GM12878 (cell line): ENCODE measurements around the gene OXCT2. TPM values are rescaled to one million over a fixed set of nuclear protein-coding genes. Genes with fewer than 3 reads are reported as not detected.
A peak's percentile ranks its signal among the peaks of the same experiment; 100 is the strongest.

ENCODE experiments used
- BCL3 ChIP-seq: IDR thresholded peaks from 2 replicates; pipeline ENCODE4 v1.6.1; 2011; ENCODE audit warnings: borderline replicate concordance, low read depth, mild to moderate bottlenecking, moderate library complexity, low read length; ENCODE audit not compliant: insufficient read depth, poor library complexity, severe bottlenecking
- BMI1 ChIP-seq: fragments of 450-650 bp; IDR thresholded peaks from 2 replicates; pipeline ENCODE4 v1.6.1; 2016; ENCODE audit warnings: mild to moderate bottlenecking, moderate library complexity, borderline replicate concordance
- CEBPB ChIP-seq, 2 experiments: fragments of 150-350 bp in 1 of 2; IDR thresholded peaks; 2 replicates each; pipeline ENCODE4 v1.6.1; 2012 to 2014; ENCODE audit warnings: low read depth in 2 of 2, low read length in 2 of 2, borderline replicate concordance in 1 of 2, inconsistent platforms in 1 of 2
- CHD2 ChIP-seq: IDR thresholded peaks from 2 replicates; pipeline ENCODE4 v1.6.1; 2011; ENCODE audit warnings: low read depth, low read length, improper control_type of control experiment, borderline replicate concordance
- EP300 ChIP-seq, 2 experiments: fragments of 150-350 bp in 1 of 2; IDR thresholded peaks; 2 replicates each; pipeline ENCODE4 v1.6.1; 2011 to 2012; ENCODE audit warnings: low read depth in 2 of 2, low read length in 2 of 2, borderline replicate concordance in 1 of 2, improper control_type of control experiment in 1 of 2, inconsistent platforms in 1 of 2; ENCODE audit not compliant: control insufficient read depth in 1 of 2
- GATAD2B ChIP-seq: fragments of 450-650 bp; conservative IDR thresholded peaks from 2 replicates; pipeline ENCODE4 v1.6.1; 2017; ENCODE audit warnings: low read depth, mild to moderate bottlenecking, moderate library complexity
- LARP7 ChIP-seq: fragments of 450-650 bp; IDR thresholded peaks from 2 replicates; pipeline ENCODE4 v1.6.1; 2017; ENCODE audit warnings: mild to moderate bottlenecking
- MTA3 ChIP-seq: IDR thresholded peaks from 2 replicates; pipeline ENCODE4 v1.6.1; 2012; ENCODE audit warnings: low read length, inconsistent platforms, borderline replicate concordance
- MXI1 ChIP-seq: fragments of 150-350 bp; IDR thresholded peaks from 2 replicates; pipeline ENCODE4 v1.6.1; 2011; ENCODE audit warnings: low read depth, mild to moderate bottlenecking, inconsistent platforms, low read length, improper control_type of control experiment
- POU2F2 ChIP-seq: IDR thresholded peaks from 3 replicates; pipeline ENCODE4 v1.6.1; 2011; ENCODE audit warnings: low read depth, mild to moderate bottlenecking, low read length, borderline replicate concordance
- RAD51 ChIP-seq: fragments of 450-650 bp; IDR thresholded peaks from 2 replicates; pipeline ENCODE4 v1.6.1; 2016; ENCODE audit warnings: moderate library complexity, mild to moderate bottlenecking, inconsistent platforms
- RCOR1 ChIP-seq: conservative IDR thresholded peaks from 2 replicates; pipeline ENCODE4 v1.6.1; 2012; ENCODE audit warnings: low read depth, low read length, improper control_type of control experiment
- SMC3 ChIP-seq: IDR thresholded peaks from 2 replicates; pipeline ENCODE4 v1.6.1; 2011; ENCODE audit warnings: low read length, improper control_type of control experiment, borderline replicate concordance
- STAT3 ChIP-seq: IDR thresholded peaks from 2 replicates; pipeline ENCODE4 v1.6.1; 2011; ENCODE audit warnings: low read depth, low read length, improper control_type of control experiment
- TAF1 ChIP-seq: IDR thresholded peaks from 2 replicates; pipeline ENCODE4 v1.6.1; 2011; ENCODE audit warnings: mild to moderate bottlenecking, low read depth, low read length, borderline replicate concordance
- YBX1 ChIP-seq: fragments of 450-650 bp; IDR thresholded peaks from 2 replicates; pipeline ENCODE4 v1.6.1; 2016; ENCODE audit warnings: antibody characterized with exemption
- YY1 ChIP-seq: IDR thresholded peaks from 2 replicates; pipeline ENCODE4 v1.6.1; 2011; ENCODE audit warnings: low read depth, mild to moderate bottlenecking, low read length
- polyA plus RNA-seq, 11 experiments: library from polyadenylated mRNA; depleted of rRNA in 4 of 11; unstranded in 6 of 11; stranded (reverse) in 5 of 11; fragments of >200 nt; fragmentation: Nextera tagmentation in 4 of 11; fragmentation: Illumina TruSeq in 1 of 11; extraction: Ambion mirVana in 4 of 11; extraction: Trizol in 1 of 11; gene quantifications; 1 replicate in 1 of 11; 2 replicates in 10 of 11; pipeline versions ENCODE4 v1.2.1 to v1.2.3, GENCODE V29; 2011 to 2016; ENCODE audit warnings: inconsistent platforms in 2 of 11, missing spikeins in 2 of 11, low read depth in 1 of 11
- total RNA-seq, 4 experiments: library from RNA; depleted of rRNA in 3 of 4; stranded (reverse); fragments of >200 nt in 3 of 4; fragmentation: Illumina TruSeq in 1 of 4; extraction: Trizol in 1 of 4; gene quantifications; 2 replicates each; pipeline versions ENCODE4 v1.2.1 to v1.2.3, GENCODE V29; 2013 to 2021
- TF ChIP-seq, protein P1 (sequence below): fragments of 450-650 bp; formaldehyde crosslinking; IDR thresholded peaks from 2 replicates; pipeline ENCODE4 v1.4.0; 2022; ENCODE audit warnings: mild to moderate bottlenecking, moderate library complexity
- TF ChIP-seq, protein P2 (sequence below): fragments of 450-650 bp; IDR thresholded peaks from 2 replicates; pipeline ENCODE4 v1.6.1; 2018; ENCODE audit warnings: borderline replicate concordance, mild to moderate bottlenecking; ENCODE audit not compliant: partially characterized antibody
- TF ChIP-seq, protein P3 (sequence below): IDR thresholded peaks from 2 replicates; pipeline ENCODE4 v1.6.1; 2011; ENCODE audit warnings: low read depth, mild to moderate bottlenecking, low read length, moderate library complexity, borderline replicate concordance; ENCODE audit errors: extremely low read depth

Gene OXCT2
- total and polyA plus RNA-seq, 10 of the 15 experiments (the other 5 are each of a cell fraction or from before 2014, with no cell fraction given), result 0.06 to 1.9 (median 0.59) TPM

DNA sequence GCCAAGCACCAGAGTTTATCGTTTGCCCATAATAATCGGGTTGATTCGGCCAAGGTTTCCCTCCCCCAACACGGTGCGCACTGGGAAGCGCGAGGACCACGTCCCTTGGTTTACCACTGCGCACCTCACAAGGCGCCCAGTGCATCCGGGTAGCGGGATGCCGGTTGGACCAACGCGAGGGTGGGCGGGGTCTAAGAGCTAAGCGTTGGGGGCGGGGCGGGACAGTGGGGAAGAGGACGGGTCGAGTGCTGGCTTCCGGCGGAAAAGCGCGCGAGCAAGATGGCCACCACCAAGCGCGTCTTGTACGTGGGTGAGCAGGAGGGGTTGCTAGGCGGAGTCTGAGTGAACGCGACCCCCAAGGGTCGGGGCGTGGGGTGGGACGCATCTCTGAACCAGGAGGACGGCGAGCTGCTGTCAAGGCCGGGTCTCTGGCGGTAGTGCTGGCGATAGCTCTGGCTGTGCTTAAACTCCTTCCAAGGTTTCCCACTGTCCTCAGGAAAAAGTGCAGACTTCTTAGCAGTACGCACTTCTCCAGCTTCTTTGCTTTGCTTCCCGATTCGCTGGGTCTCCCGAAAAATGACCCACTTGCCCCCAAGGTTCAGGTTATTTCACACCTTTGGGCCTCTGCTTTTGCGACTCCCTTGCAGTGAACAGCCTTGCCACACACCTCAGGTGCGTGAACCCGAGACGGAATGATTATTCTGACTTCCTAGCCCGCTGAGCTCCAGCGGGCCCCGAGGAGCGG is 32.4 kb downstream of the OXCT2 start, which contains the start of gene PPIE (continued):
- no peak for TF ChIP-seq BCL3
- TF ChIP-seq, protein P1, sequence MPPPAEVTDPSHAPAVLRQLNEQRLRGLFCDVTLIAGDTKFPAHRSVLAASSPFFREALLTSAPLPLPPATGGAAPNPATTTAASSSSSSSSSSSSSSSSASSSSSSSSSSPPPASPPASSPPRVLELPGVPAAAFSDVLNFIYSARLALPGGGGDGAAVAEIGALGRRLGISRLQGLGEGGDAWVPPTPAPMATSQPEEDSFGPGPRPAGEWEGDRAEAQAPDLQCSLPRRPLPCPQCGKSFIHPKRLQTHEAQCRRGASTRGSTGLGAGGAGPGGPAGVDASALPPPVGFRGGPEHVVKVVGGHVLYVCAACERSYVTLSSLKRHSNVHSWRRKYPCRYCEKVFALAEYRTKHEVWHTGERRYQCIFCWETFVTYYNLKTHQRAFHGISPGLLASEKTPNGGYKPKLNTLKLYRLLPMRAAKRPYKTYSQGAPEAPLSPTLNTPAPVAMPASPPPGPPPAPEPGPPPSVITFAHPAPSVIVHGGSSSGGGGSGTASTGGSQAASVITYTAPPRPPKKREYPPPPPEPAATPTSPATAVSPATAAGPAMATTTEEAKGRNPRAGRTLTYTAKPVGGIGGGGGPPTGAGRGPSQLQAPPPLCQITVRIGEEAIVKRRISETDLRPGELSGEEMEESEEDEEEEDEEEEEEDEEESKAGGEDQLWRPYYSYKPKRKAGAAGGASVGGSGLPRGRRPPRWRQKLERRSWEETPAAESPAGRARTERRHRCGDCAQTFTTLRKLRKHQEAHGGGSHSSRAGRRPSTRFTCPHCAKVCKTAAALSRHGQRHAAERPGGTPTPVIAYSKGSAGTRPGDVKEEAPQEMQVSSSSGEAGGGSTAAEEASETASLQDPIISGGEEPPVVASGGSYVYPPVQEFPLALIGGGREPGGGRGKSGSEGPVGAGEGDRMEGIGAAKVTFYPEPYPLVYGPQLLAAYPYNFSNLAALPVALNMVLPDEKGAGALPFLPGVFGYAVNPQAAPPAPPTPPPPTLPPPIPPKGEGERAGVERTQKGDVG (CRISPR knock-in tag), result no peak
- TF ChIP-seq YY1, result peak; percentile 97
- no peak for TF ChIP-seq YBX1
- TF ChIP-seq CHD2, result peak; percentile 60; the same call in 1 of the 2 replicates
- no peak for TF ChIP-seq GATAD2B
- TF ChIP-seq RCOR1, result no peak
- TF ChIP-seq POU2F2, result no peak; the same call in 2 of the 3 replicates
- TF ChIP-seq, protein P2, sequence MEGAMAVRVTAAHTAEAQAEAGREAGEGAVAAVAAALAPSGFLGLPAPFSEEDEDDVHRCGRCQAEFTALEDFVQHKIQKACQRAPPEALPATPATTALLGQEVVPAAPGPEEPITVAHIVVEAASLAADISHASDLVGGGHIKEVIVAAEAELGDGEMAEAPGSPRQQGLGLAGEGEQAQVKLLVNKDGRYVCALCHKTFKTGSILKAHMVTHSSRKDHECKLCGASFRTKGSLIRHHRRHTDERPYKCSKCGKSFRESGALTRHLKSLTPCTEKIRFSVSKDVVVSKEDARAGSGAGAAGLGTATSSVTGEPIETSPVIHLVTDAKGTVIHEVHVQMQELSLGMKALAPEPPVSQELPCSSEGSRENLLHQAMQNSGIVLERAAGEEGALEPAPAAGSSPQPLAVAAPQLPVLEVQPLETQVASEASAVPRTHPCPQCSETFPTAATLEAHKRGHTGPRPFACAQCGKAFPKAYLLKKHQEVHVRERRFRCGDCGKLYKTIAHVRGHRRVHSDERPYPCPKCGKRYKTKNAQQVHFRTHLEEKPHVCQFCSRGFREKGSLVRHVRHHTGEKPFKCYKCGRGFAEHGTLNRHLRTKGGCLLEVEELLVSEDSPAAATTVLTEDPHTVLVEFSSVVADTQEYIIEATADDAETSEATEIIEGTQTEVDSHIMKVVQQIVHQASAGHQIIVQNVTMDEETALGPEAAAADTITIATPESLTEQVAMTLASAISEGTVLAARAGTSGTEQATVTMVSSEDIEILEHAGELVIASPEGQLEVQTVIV, result no peak
- no peak for TF ChIP-seq RAD51
- no peak for TF ChIP-seq CEBPB (IDR thresholded peaks at IDR 0.05; ENCODE audit: borderline replicate concordance in 1 of 2, low read depth in 2 of 2, low read length in 2 of 2)
- TF ChIP-seq, protein P3, sequence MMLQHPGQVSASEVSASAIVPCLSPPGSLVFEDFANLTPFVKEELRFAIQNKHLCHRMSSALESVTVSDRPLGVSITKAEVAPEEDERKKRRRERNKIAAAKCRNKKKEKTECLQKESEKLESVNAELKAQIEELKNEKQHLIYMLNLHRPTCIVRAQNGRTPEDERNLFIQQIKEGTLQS, result no peak
- TF ChIP-seq STAT3, result no peak
- no peak for TF ChIP-seq EP300 (IDR thresholded peaks at IDR 0.05; ENCODE audit: borderline replicate concordance in 1 of 2, control insufficient read depth in 1 of 2, low read depth in 2 of 2, low read length in 2 of 2)
- no peak for TF ChIP-seq BMI1
- TF ChIP-seq TAF1, result peak; percentile 89
- TF ChIP-seq LARP7, result no peak
- TF ChIP-seq MTA3, result no peak
- TF ChIP-seq SMC3, result no peak
- TF ChIP-seq MXI1, result peak; percentile 37
